OCI-LY7 (cell line): ENCODE results near the gene TRAPPC6A. TPM values are rescaled to one million over a fixed set of nuclear protein-coding genes. Genes with fewer than 3 reads are reported as not detected.

Experiments used
- BruUV-seq: library from RNA; stranded (reverse); fragments of 400-500 nt; replicated peaks from 2 replicates; lab custom pipeline; 2021; lab: Mats Ljungman, UMichigan
- CTCF ChIA-PET: fragments of 300-600 bp; sonication (Branson Sonifier 250); formaldehyde crosslinking; loops from one replicate; lab custom pipeline; 2022; ENCODE audit warnings: antibody characterized with exemption; ENCODE audit not compliant: unreplicated experiment; lab: Charles Lee
- POLR2A ChIA-PET: fragments of 300-600 bp; sonication (Branson Sonifier 250); formaldehyde crosslinking; loops from one replicate; lab custom pipeline; 2022; ENCODE audit warnings: antibody characterized with exemption; lab: Charles Lee
- DNase-seq: peaks from one replicate; pipeline ENCODE4 v3.0.0-alpha.2; 2015; ENCODE audit warnings: low spot score
- H2AFZ ChIP-seq: fragments of 200-600 bp; sonication (generic), shearing (Covaris generic); 2 replicates; pipeline ENCODE4 v1.6.1; 2014; ENCODE audit warnings: mild to moderate bottlenecking, antibody characterized with exemption, low read length, moderate library complexity
- H3K27ac ChIP-seq: fragments of 200-600 bp; sonication (generic); 2 replicates; pipeline ENCODE4 v1.5.1; 2014; ENCODE audit warnings: mixed run types, low read depth, mild to moderate bottlenecking, moderate library complexity, low read length, inconsistent platforms; ENCODE audit not compliant: poor library complexity, severe bottlenecking
- H3K36me3 ChIP-seq: fragments of 200-600 bp; sonication (generic); 2 replicates; pipeline ENCODE4 v1.6.1; 2014; ENCODE audit warnings: mild to moderate bottlenecking, antibody characterized with exemption, low read length, moderate library complexity, mixed read lengths; ENCODE audit not compliant: insufficient read depth
- H3K4me1 ChIP-seq: fragments of 200-600 bp; sonication (generic); 2 replicates; pipeline ENCODE4 v1.5.1; 2014; ENCODE audit warnings: mild to moderate bottlenecking, low read length; ENCODE audit not compliant: insufficient read depth, poor library complexity, severe bottlenecking
- H3K4me2 ChIP-seq: fragments of 200-600 bp; sonication (generic); 2 replicates; pipeline ENCODE4 v1.6.1; 2014; ENCODE audit warnings: mild to moderate bottlenecking, low read length
- H3K4me3 ChIP-seq: fragments of 200-600 bp; sonication (generic); 2 replicates; pipeline ENCODE4 v1.5.1; 2014; ENCODE audit warnings: mild to moderate bottlenecking, low read depth, low read length; ENCODE audit not compliant: poor library complexity, severe bottlenecking
- H3K79me2 ChIP-seq: fragments of 200-600 bp; sonication (generic); 2 replicates; pipeline ENCODE4 v1.6.1; 2016; ENCODE audit warnings: low read depth, mild to moderate bottlenecking, low read length, moderate library complexity, mixed read lengths; ENCODE audit not compliant: insufficient read depth
- H3K9me2 ChIP-seq: fragments of 200-600 bp; sonication (generic); 2 replicates; pipeline ENCODE4 v1.6.1; 2016; ENCODE audit warnings: mild to moderate bottlenecking, low read length, mixed read lengths; ENCODE audit not compliant: insufficient read depth
- H3K9me3 ChIP-seq: fragments of 200-600 bp; sonication (generic); 2 replicates; pipeline ENCODE4 v1.6.1; 2014; ENCODE audit warnings: mild to moderate bottlenecking, mixed run types, low read length, mixed read lengths
- H4K20me1 ChIP-seq: fragments of 200-600 bp; sonication (generic); 2 replicates; pipeline ENCODE4 v1.6.1; 2014; ENCODE audit warnings: mild to moderate bottlenecking, antibody characterized with exemption, low read length, moderate library complexity, mixed read lengths; ENCODE audit not compliant: insufficient read depth
- CTCF ChIP-seq: fragments of 200-600 bp; sonication (generic); conservative IDR thresholded peaks from 2 replicates; pipeline ENCODE4 v1.5.1; 2014; ENCODE audit warnings: mild to moderate bottlenecking, antibody characterized with exemption, low read length, moderate library complexity, mixed read lengths
- EZH2phosphoT487 ChIP-seq: fragments of 200-600 bp; sonication (generic); IDR thresholded peaks from 2 replicates; pipeline ENCODE4 v1.6.1; 2018; ENCODE audit warnings: low read depth, borderline replicate concordance, mild to moderate bottlenecking, mixed run types, antibody characterized with exemption, low read length, moderate library complexity, mixed read lengths
- intact Hi-C: fragments of 100-400 bp; cut with micrococcal nuclease; formaldehyde crosslinking; loops from one replicate; pipeline ENCODE4 v1.10.0; 2022; ENCODE audit not compliant: unreplicated experiment
- total RNA-seq, 2 experiments: library from RNA; depleted of rRNA in 1 of 2; stranded (reverse); fragments of >200 nt in 1 of 2; shearing (Covaris generic) in 1 of 2; gene quantifications; 2 replicates each; pipeline ENCODE4 v1.2.3, GENCODE V29; 2014 to 2022

The TRAPPC6A gene
- total RNA-seq, 2 experiments from 2014 or later, result 55.6 to 70.9 TPM

DNA sequence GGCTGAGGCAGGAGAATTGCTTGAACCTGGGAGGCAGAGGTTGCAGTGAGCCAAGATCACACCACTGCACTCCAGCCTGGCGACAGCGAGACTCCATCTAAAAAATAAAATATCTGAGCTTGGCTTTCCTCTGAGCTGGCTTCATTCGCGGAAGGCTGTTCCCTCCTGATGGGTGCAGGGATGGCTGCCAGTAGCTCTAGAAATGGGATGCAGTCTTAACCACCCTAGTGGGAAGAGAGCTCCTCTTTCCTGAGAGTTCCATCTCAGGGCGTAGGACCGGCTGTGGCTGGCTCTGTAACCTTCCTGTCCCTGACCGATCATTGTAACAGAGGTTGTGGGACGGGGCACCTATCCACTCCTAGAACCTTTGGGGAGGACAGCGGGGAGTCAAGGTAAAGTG lies 52.7 kb downstream of the TRAPPC6A start:
- Histone ChIP-seq H3K27ac (no peak overlapping the region), H3K4me3 (no peak overlapping the region), H3K79me2 (peaks cover 19% of the 10 kb centered on the region; the same call in 1 of the 2 replicates), H3K4me2 (no peak overlapping the region), H3K9me3 (no peaks in the 10 kb centered on the region), H3K36me3 (0 out of 2 replicates have a peak, but pooled peaks cover 3% of the 10 kb centered on the region), H3K4me1 (peaks cover 43% of the 10 kb centered on the region), H4K20me1 (peaks cover 4% of the 10 kb centered on the region; the same call in 1 of the 2 replicates), H3K9me2 (no peaks in the 10 kb centered on the region), H2AFZ (no peak overlapping the region)
- TF ChIP-seq CTCF (no peak), EZH2phosphoT487 (no peak)
- DNase-seq, result no peak
- ChIA-PET CTCF (interaction anchor here (1.9 kb wide), 1 partner anchor 11 kb away, joined by 8 read pairs; no protein-coding TSS in a partner anchor), POLR2A (interaction anchor here (0.9 kb wide), 1 partner anchor 74 kb away, joined by 3 read pairs; no protein-coding TSS in a partner anchor)
- intact Hi-C loops, result no loop called here
- no TSS peak for BruUV-seq

DNA sequence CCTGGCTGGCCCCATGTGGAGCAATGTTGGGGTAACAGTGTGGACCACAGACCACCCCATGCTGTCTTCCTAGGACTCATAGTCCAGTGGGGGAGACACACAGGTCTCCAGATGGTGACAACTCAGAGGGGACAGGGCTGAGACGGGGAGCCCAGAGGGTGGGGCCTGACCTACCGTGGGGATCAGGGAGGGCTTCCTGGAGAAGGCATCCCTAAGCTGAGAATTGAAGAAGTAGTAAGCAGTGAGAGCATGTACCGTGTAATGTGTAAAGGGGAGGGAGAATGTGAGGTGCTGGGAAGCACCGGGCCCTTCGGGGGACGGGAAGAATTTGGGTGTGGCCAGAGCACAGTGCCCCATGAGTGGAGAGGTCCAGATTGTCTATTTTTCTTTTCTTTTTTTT lies 54.0 kb downstream of the TRAPPC6A start:
- intact Hi-C loops, result no loop called here
- Histone ChIP-seq H2AFZ (no peak overlapping the region), H3K9me2 (no peaks in the 10 kb centered on the region), H3K4me1 (peaks cover 44% of the 10 kb centered on the region), H3K36me3 (peaks cover 8% of the 10 kb centered on the region), H4K20me1 (peaks cover 4% of the 10 kb centered on the region; the same call in 1 of the 2 replicates), H3K27ac (no peak overlapping the region), H3K9me3 (no peaks in the 10 kb centered on the region), H3K4me2 (no peak overlapping the region), H3K4me3 (no peak overlapping the region), H3K79me2 (peaks cover 26% of the 10 kb centered on the region; the same call in 1 of the 2 replicates)
- BruUV-seq, result no TSS peak
- ChIA-PET CTCF (no interaction called here), POLR2A (interaction anchor here (0.6 kb wide), 1 partner anchor 352 kb away, joined by 4 read pairs; no protein-coding TSS in a partner anchor)
- DNase-seq, result no peak
- TF ChIP-seq CTCF, result no peak
- no peak for TF ChIP-seq EZH2phosphoT487

DNA sequence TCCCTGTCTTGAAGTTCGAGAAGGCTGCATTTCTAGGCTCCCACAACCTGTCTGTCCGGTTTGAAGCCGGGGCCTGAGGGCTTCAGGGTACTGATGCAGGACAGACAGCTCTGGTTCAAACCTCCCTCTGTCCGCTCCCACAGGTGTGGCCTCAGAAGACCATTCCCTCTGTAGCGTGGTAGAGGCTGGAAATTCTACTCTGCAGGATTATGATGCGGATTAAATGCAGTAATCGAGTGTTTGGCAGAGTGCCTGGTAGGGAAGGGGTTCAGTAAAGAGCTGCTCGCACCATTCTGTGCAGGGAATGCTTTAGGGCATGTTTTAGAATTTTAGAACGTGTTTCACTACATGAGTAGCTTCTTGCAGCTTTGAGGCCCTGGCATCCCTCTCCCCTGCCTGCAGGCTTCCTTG lies 54.6 kb downstream of the TRAPPC6A start:
- H4K20me1 ChIP-seq, result peaks cover 6% of the 10 kb centered on the region; the same call in 1 of the 2 replicates
- no peak overlapping the region for H3K27ac ChIP-seq
- H3K9me2 ChIP-seq, result no peaks in the 10 kb centered on the region
- no TSS peak for BruUV-seq
- no peaks in the 10 kb centered on the region for H3K9me3 ChIP-seq
- no peak overlapping the region for H3K4me2 ChIP-seq
- no peak for DNase-seq
- H3K4me3 ChIP-seq, result no peak overlapping the region
- intact Hi-C loops, result no loop called here
- H3K79me2 ChIP-seq, result peaks cover 29% of the 10 kb centered on the region; the same call in 1 of the 2 replicates
- H3K36me3 ChIP-seq, result peaks cover 8% of the 10 kb centered on the region
- H3K4me1 ChIP-seq, result peaks cover 50% of the 10 kb centered on the region
- no peak overlapping the region for H2AFZ ChIP-seq
- TF ChIP-seq CTCF (no peak), EZH2phosphoT487 (no peak)
- CTCF ChIA-PET, result no interaction called here
- POLR2A ChIA-PET, result interaction anchor here (0.6 kb wide), 1 partner anchor 352 kb away, joined by 4 read pairs; no protein-coding TSS in a partner anchor
